Liver (tissue), 9 donors: ENCODE results near the gene PVALEF. TPM values are rescaled to one million over a fixed set of nuclear protein-coding genes. Genes with fewer than 3 reads are reported as not detected.
A peak's percentile ranks its signal among the peaks of the same experiment; 100 is the strongest.

ENCODE experiments used
- DNase-seq: peaks from one replicate; pipeline ENCODE4 v3.0.0-alpha.2; 2017; ENCODE audit warnings: low spot score
- H3K27ac ChIP-seq, 2 donors: one replicate each; pipeline ENCODE4 v1.7.0; 2013; ENCODE audit warnings: inconsistent platforms in 2 of 2, low read length in 2 of 2, control low read depth in 1 of 2, low read depth in 1 of 2, mild to moderate bottlenecking in 1 of 2
- H3K27me3 ChIP-seq, 4 donors: one replicate each; pipeline versions ENCODE4 v1.6.1 to v1.7.0; 2013; ENCODE audit warnings: low read length in 3 of 4, inconsistent platforms in 1 of 4, mild to moderate bottlenecking in 1 of 4, moderate library complexity in 1 of 4; ENCODE audit not compliant: control insufficient read depth in 4 of 4, insufficient read depth in 4 of 4
- H3K36me3 ChIP-seq, 4 donors: one replicate each; pipeline versions ENCODE4 v1.6.1 to v1.7.0; 2013; ENCODE audit warnings: low read length in 3 of 4, mild to moderate bottlenecking in 3 of 4, low read depth in 1 of 4, moderate library complexity in 1 of 4; ENCODE audit not compliant: control insufficient read depth in 4 of 4, insufficient read depth in 3 of 4
- H3K4me1 ChIP-seq, 4 donors: one replicate each; pipeline versions ENCODE4 v1.6.1 to v1.7.0; 2013; ENCODE audit warnings: low read length in 3 of 4, mild to moderate bottlenecking in 3 of 4, moderate library complexity in 1 of 4; ENCODE audit not compliant: control insufficient read depth in 4 of 4, insufficient read depth in 4 of 4
- H3K4me3 ChIP-seq, 3 donors: one replicate each; pipeline versions ENCODE4 v1.6.1 to v1.7.0; 2013; ENCODE audit warnings: low read length in 3 of 3, control low read depth in 1 of 3, low read depth in 1 of 3, mild to moderate bottlenecking in 1 of 3
- H3K9ac ChIP-seq, 2 donors: one replicate each; pipeline ENCODE4 v1.7.0; 2013; ENCODE audit warnings: low read length in 2 of 2, mild to moderate bottlenecking in 2 of 2, moderate library complexity in 2 of 2, control low read depth in 1 of 2, low read depth in 1 of 2
- H3K9me3 ChIP-seq, 4 donors: one replicate each; pipeline versions ENCODE4 v1.6.1 to v1.7.0; 2013; ENCODE audit warnings: low read length in 3 of 4; ENCODE audit not compliant: control insufficient read depth in 4 of 4
- EGR1 ChIP-seq, 2 donors: IDR thresholded peaks; 2 replicates each; pipeline ENCODE4 v1.6.1; 2016 to 2018; ENCODE audit warnings: antibody characterized with exemption in 2 of 2, low read depth in 2 of 2
- FOXA1 ChIP-seq: IDR thresholded peaks from 2 replicates; pipeline ENCODE4 v1.6.1; 2016; ENCODE audit warnings: antibody characterized with exemption
- FOXA2 ChIP-seq: IDR thresholded peaks from 2 replicates; pipeline ENCODE4 v1.6.1; 2016; ENCODE audit warnings: antibody characterized with exemption
- GABPA ChIP-seq, 2 donors: IDR thresholded peaks in 1 of 2; conservative IDR thresholded peaks in 1 of 2; 2 replicates each; pipeline ENCODE4 v1.6.1; 2016; ENCODE audit warnings: antibody characterized with exemption in 2 of 2, mild to moderate bottlenecking in 1 of 2, moderate library complexity in 1 of 2
- HNF4A ChIP-seq, 2 donors: conservative IDR thresholded peaks; 2 replicates each; pipeline ENCODE4 v1.6.1; 2016; ENCODE audit warnings: antibody characterized with exemption in 2 of 2, mild to moderate bottlenecking in 2 of 2
- MAX ChIP-seq: IDR thresholded peaks from 2 replicates; pipeline ENCODE4 v1.6.1; 2016; ENCODE audit warnings: antibody characterized with exemption
- NR2F2 ChIP-seq: IDR thresholded peaks from 2 replicates; pipeline ENCODE4 v1.6.1; 2016; ENCODE audit warnings: antibody characterized with exemption
- RAD21 ChIP-seq, 2 donors: IDR thresholded peaks; 2 replicates each; pipeline ENCODE4 v1.6.1; 2016; ENCODE audit warnings: antibody characterized with exemption in 2 of 2, mild to moderate bottlenecking in 2 of 2
- RXRA ChIP-seq, 2 donors: IDR thresholded peaks; 2 replicates each; pipeline ENCODE4 v1.6.1; 2017 to 2018; ENCODE audit warnings: antibody characterized with exemption in 2 of 2, mild to moderate bottlenecking in 1 of 2
- SP1 ChIP-seq: IDR thresholded peaks from 2 replicates; pipeline ENCODE4 v1.6.1; 2018; ENCODE audit warnings: antibody characterized with exemption, mild to moderate bottlenecking
- YY1 ChIP-seq: IDR thresholded peaks from 2 replicates; pipeline ENCODE4 v1.6.1; 2016; ENCODE audit warnings: antibody characterized with exemption, mild to moderate bottlenecking
- ZBTB33 ChIP-seq: IDR thresholded peaks from 2 replicates; pipeline ENCODE4 v1.6.1; 2016; ENCODE audit warnings: antibody characterized with exemption
- WGBS: extraction: QIAGEN DNeasy Blood & Tissue Kit; methylation state at CpG from one replicate; pipeline ENCODE4 v1.1.7; 2013; 5-methylcytosine and 5-hydroxymethylcytosine counted together
- polyA plus RNA-seq, 2 donors: library from polyadenylated mRNA; stranded (reverse) in 1 of 2; unstranded in 1 of 2; fragments of 200-250 nt in 1 of 2; fragments of >200 nt in 1 of 2; fragmentation: Nextera tagmentation in 1 of 2; extraction: Ambion mirVana in 1 of 2; gene quantifications; one replicate each; pipeline versions ENCODE4 v1.2.1 to v1.2.3, GENCODE V29; 2013 to 2015
- total RNA-seq, 2 donors: library from RNA; depleted of rRNA; stranded (reverse); fragments of >200 nt; gene quantifications; one replicate each; pipeline ENCODE4 v1.2.3, GENCODE V29; 2014
- TF ChIP-seq, protein P1 (sequence below): fragments of 150-350 bp; IDR thresholded peaks from 2 replicates; pipeline ENCODE4 v1.5.1; 2017; ENCODE audit warnings: improper control_type of control experiment, low read depth, low read length; ENCODE audit not compliant: missing input control
- donor health status: healthy.
- donor health status: healthy.
- donor health status: healthy.
- donor health status: healthy.
- donor health status: healthy.

Gene PVALEF
- total and polyA plus RNA-seq, 4 donors: not detected

GRCh38 chr17:81117672-81118198 is 47.6 kb upstream of the PVALEF start:
- TF ChIP-seq HNF4A (conservative IDR thresholded peaks at IDR 0.05): peak in 1 of 2 donors; percentile 7
- TF ChIP-seq, protein P1, sequence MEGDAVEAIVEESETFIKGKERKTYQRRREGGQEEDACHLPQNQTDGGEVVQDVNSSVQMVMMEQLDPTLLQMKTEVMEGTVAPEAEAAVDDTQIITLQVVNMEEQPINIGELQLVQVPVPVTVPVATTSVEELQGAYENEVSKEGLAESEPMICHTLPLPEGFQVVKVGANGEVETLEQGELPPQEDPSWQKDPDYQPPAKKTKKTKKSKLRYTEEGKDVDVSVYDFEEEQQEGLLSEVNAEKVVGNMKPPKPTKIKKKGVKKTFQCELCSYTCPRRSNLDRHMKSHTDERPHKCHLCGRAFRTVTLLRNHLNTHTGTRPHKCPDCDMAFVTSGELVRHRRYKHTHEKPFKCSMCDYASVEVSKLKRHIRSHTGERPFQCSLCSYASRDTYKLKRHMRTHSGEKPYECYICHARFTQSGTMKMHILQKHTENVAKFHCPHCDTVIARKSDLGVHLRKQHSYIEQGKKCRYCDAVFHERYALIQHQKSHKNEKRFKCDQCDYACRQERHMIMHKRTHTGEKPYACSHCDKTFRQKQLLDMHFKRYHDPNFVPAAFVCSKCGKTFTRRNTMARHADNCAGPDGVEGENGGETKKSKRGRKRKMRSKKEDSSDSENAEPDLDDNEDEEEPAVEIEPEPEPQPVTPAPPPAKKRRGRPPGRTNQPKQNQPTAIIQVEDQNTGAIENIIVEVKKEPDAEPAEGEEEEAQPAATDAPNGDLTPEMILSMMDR: no peak
- Histone ChIP-seq H3K4me3 (no peak overlapping the region), H3K27me3 (no peaks in the 10 kb centered on the region), H3K9me3 (no peaks in the 10 kb centered on the region), H3K4me1 (peaks cover 10 to 41% (median 23%) of the 10 kb centered on the region in 4 donors), H3K9ac (no peak overlapping the region), H3K36me3 (peaks cover 0 to 2% (median 0%) of the 10 kb centered on the region in 4 donors), H3K27ac (no peak overlapping the region)
- WGBS: 71% methylated on average over 20 of the region's 20 CpGs
- no peak for DNase-seq

DNA sequence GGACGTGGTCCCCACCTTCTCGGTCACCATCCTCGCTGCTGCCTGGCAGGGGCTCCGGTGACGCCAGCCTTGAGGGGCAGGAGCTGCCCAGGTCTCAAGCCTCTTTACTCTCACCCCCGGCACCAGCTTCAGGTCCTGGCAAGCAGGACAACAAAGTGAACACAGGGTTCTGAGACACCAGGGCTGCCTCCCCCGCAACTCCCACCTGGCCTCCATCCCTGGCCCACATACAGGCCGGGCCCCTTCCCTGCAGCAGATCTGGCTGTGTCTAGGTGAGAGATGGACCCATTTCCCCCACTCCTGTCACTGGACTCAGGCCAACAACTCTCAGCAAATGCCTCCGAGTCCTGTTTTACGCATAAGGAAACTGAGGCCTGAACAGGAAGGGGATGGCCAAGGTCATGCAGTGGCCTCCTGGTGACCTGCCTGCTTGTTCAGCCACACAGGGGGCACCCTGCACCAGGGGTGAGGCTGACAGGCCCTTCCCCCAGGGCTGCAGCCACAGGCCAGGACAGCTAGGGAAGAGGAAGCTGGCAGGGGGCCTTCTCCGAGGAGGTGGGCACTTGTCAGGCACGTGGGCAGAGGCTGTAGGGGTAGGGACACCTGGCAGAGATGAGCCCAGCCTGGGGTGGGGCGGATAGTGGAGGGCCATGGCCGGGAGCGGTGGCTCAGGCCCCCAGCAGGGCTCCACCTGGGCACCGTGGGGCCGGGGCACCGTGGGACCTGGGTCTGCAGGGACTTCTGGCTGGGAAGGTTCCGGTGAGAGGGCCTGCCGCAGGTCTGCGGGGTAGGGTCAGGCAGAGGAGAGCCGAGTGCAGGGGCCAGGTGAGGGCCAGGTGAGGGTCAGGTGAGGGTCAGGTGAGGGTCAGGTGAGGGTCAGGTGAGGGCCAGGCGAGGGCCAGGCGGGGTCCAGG is 46.7 kb upstream of the PVALEF start:
- DNase-seq: no peak
- TF ChIP-seq HNF4A (conservative IDR thresholded peaks at IDR 0.05) (no peak), ZBTB33 (no peak), YY1 (no peak), MAX (no peak), RAD21 (IDR thresholded peaks at IDR 0.05) (no peak), SP1 (no peak), EGR1 (IDR thresholded peaks at IDR 0.05; ENCODE audit: low read depth in 2 of 2) (no peak), GABPA (IDR thresholded peaks at IDR 0.05 in 1 of 2, conservative IDR thresholded peaks at IDR 0.05 in 1 of 2) (no peak), RXRA (IDR thresholded peaks at IDR 0.05) (no peak), FOXA1 (no peak), FOXA2 (no peak), NR2F2 (no peak)
- TF ChIP-seq, protein P1: no peak
- peaks cover 0 to 2% (median 0%) of the 10 kb centered on the region in 4 donors for H3K36me3 ChIP-seq
- WGBS: 54% methylated on average over 24 of the region's 24 CpGs
- no peak overlapping the region for H3K4me3 ChIP-seq
- H3K27me3 ChIP-seq: no peaks in the 10 kb centered on the region
- H3K27ac ChIP-seq: no peak overlapping the region
- peaks cover 10 to 41% (median 22%) of the 10 kb centered on the region in 4 donors for H3K4me1 ChIP-seq
- H3K9ac ChIP-seq: no peak overlapping the region
- H3K9me3 ChIP-seq: no peaks in the 10 kb centered on the region
